Renal cortical epithelial cell (primary cell): ENCODE results near the gene IFRD2. TPM values are rescaled to one million over a fixed set of nuclear protein-coding genes. Genes with fewer than 3 reads are reported as not detected.
A peak's percentile ranks its signal among the peaks of the same experiment; 100 is the strongest.
"Not testable (repeated sequence)": the region's sequence is repeated elsewhere in the genome, so short reads cannot be mapped to it uniquely, and the experiment has no call there.

ENCODE experiments used
- DNase-seq: peaks from one replicate; pipeline ENCODE4 v3.0.0-alpha.2; 2011; ENCODE audit warnings: low read depth
- total RNA-seq: library from RNA; depleted of rRNA; stranded (reverse); fragments of >200 nt; gene quantifications from 2 replicates; pipeline ENCODE4 v1.2.3, GENCODE V29; 2014

Gene IFRD2
- total RNA-seq, 1 donor from 2014 or later: 28.8 TPM

- DNase-seq: no peak
Measured at GRCh38 chr3:50268276-50268675, 24.0 kb downstream of the IFRD2 start.

GRCh38 chr3:50267280-50267913, 24.8 kb downstream of the IFRD2 start:
- DNase-seq: no peak

DNA sequence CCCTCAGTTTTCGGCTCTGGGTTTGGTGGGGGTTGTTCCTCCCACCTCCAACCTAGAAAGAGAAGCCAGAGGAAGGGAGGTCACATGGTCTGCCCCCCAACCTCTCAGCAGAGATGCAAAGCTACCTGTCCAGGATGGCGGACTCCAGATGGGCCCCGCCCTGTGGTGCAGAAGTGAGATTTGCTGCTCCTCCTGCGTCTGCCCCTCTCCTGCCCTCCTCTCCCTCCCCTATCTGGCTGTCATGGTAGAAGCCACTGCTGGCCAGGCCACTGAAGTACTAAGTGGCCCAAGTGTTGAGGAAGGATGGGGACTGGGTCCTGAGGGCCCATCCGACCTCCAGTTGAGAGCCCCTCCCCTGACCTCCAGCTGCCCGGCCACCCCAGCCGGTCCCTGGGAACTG, 25.4 kb downstream of the IFRD2 start:
- DNase-seq: no peak

- DNase-seq: no peak
Measured at GRCh38 chr3:50266017-50266416, 26.2 kb downstream of the IFRD2 start.

DNA sequence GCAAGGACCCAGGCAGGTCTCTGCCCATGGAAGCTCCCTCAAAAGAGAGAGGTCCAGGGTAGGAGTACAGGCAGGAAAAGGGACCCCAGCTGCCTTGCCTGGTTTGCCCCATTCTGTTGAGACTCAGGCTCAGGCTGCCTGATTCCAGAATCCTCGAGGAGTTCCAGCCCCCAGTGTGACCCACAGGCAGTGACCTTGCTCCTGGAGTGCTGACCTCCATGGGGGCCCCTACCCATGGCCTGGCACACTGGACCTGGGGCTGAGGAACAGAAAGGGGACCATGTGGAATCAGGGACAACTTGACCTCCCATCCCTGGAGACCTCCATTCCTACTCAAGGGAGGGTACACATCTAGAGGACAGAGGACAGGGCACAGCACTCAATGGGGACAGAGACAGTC, 26.7 kb downstream of the IFRD2 start:
- DNase-seq: no peak

- peak; percentile 77 for DNase-seq
Measured at GRCh38 chr3:50264964-50265485, 27.2 kb downstream of the IFRD2 start.

GRCh38 chr3:50264383-50264963, 27.8 kb downstream of the IFRD2 start:
- DNase-seq: peak; percentile 92

GRCh38 chr3:50263478-50264382, 28.5 kb downstream of the IFRD2 start:
- DNase-seq: peak; percentile 41

DNA sequence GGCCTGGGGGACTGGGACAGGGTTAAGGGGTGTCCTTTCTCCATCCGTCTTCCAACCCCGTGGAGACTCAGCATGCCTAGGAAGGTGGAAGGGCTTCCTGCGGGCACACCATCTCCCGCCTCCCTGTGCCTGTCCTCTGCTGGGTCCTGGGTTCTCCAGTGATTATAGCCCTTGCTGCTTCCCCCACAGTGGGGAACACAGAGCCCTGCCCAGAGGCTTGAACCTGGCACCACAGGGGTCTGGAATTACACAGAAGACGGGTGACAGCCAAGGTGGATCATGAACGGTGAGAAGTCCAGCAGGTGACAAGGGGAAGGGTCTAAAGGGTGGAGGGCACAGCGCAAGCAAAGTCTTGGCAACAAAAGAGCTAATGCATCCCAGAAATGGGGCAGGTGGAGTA, 29.5 kb downstream of the IFRD2 start:
- DNase-seq: no peak

- not testable (repeated sequence) for DNase-seq
Measured at GRCh38 chr3:50262200-50262599, 30.0 kb downstream of the IFRD2 start.

- DNase-seq: no peak
Measured at GRCh38 chr3:50261505-50261904, 30.7 kb downstream of the IFRD2 start.

- DNase-seq: no peak
Measured at GRCh38 chr3:50260942-50261441, 31.2 kb downstream of the IFRD2 start.

- DNase-seq: peak; percentile 60
Measured at GRCh38 chr3:50260027-50260941, 31.9 kb downstream of the IFRD2 start.

GRCh38 chr3:50259432-50260026, 32.7 kb downstream of the IFRD2 start:
- no peak for DNase-seq

GRCh38 chr3:50258979-50259378, 33.2 kb downstream of the IFRD2 start:
- DNase-seq: no peak

DNA sequence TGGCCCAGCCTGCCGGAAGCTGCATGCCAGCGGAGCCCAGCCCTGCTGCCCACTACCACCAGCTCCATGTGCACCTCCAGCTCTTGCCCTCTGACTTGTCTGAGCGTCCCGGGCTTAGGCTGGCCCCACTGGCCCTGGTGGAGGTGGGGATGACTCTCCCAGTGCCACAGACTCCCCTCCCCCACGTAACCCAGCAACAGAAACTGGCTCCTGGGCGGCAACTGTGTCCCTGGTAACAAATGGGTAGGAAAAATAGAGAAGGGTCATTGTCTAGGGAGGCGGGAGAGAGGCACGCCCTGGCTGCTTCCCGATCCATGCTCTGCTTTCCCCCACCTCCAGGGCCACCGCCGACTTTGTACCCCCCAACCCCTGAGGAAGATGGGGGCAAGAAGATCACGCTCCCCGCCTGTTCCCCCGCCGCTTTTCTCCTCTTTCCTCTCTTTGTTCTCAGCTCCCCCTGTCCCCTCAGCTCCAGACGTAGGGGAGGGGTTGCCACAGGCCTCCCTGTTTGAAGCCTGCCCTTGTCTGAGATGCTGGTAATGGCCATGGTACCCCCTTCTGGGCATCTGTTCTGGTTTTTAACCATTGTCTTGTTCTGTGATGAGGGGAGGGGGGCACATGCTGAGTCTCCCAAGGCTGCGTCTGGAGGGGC, 34.1 kb downstream of the IFRD2 start:
- no peak for DNase-seq

GRCh38 chr3:50256978-50257890, 35.0 kb downstream of the IFRD2 start:
- DNase-seq: no peak

DNA sequence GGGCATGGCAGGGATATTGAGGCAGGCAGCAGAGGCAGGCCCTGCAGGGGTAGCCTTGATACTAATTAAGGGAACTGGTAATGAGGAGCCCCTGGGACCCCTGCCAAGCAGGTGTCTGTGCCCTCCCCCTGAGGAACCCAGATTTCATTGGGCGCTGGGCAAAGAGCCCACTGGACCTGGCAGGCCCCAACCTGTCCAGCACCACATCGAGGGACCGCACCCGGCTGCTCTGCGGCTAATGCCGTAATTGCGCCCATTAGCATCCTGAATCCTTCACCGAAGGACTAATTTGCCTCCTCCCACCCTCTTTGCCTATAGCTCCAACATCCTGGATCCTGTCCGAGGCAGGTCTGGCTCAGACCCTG, 37.0 kb downstream of the IFRD2 start:
- no peak for DNase-seq

GRCh38 chr3:50254577-50255250, 37.5 kb downstream of the IFRD2 start:
- no peak for DNase-seq
